Upper lobe of left lung (tissue), 4 donors: ENCODE data around the gene COBLL1.

ENCODE experiments used
- EP300 ChIP-seq, 4 donors: sonication (generic); formaldehyde crosslinking; IDR thresholded peaks; one replicate each; pipeline ENCODE4 v1.5.1; 2017; ENCODE audit warnings: antibody characterized with exemption in 4 of 4, control low read depth in 2 of 4
- POLR2A ChIP-seq, 4 donors: fragments of 450-650 bp; IDR thresholded peaks; one replicate each; pipeline ENCODE4 v1.5.1; 2016 to 2017; ENCODE audit warnings: antibody characterized with exemption in 4 of 4, mild to moderate bottlenecking in 2 of 4
- POLR2AphosphoS5 ChIP-seq, 2 donors: sonication (generic); formaldehyde crosslinking; IDR thresholded peaks; one replicate each; pipeline ENCODE4 v1.5.1; 2017; ENCODE audit warnings: antibody characterized with exemption in 2 of 2
- TF ChIP-seq, protein P1 (sequence below), 6 experiments: fragments of 450-650 bp in 4 of 6; fragments of 200-600 bp in 2 of 6; sonication (generic) in 2 of 6; IDR thresholded peaks; one replicate each; pipeline ENCODE4 v1.5.1; 2016 to 2019; ENCODE audit warnings: antibody characterized with exemption in 6 of 6

- TF ChIP-seq, protein P1, sequence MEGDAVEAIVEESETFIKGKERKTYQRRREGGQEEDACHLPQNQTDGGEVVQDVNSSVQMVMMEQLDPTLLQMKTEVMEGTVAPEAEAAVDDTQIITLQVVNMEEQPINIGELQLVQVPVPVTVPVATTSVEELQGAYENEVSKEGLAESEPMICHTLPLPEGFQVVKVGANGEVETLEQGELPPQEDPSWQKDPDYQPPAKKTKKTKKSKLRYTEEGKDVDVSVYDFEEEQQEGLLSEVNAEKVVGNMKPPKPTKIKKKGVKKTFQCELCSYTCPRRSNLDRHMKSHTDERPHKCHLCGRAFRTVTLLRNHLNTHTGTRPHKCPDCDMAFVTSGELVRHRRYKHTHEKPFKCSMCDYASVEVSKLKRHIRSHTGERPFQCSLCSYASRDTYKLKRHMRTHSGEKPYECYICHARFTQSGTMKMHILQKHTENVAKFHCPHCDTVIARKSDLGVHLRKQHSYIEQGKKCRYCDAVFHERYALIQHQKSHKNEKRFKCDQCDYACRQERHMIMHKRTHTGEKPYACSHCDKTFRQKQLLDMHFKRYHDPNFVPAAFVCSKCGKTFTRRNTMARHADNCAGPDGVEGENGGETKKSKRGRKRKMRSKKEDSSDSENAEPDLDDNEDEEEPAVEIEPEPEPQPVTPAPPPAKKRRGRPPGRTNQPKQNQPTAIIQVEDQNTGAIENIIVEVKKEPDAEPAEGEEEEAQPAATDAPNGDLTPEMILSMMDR (IDR thresholded peaks at IDR 0.05) = no peak
- TF ChIP-seq POLR2AphosphoS5 (IDR thresholded peaks at IDR 0.05) (no peak), EP300 (IDR thresholded peaks at IDR 0.05) (no peak), POLR2A (IDR thresholded peaks at IDR 0.05) (no peak)
Measured at GRCh38 chr2:164849506-164849905, 7.9 kb upstream of the COBLL1 start.
